HepG2 (cell line): ENCODE measurements around the gene POLH. TPM values are rescaled to one million over a fixed set of nuclear protein-coding genes. Genes with fewer than 3 reads are reported as not detected.

Experiments
- AKAP8 ChIP-seq: sonication (generic); formaldehyde crosslinking; IDR thresholded peaks from 2 replicates; pipeline ENCODE4 v1.5.1; 2020; ENCODE audit warnings: mild to moderate bottlenecking, missing genetic modification reagents
- EHMT2 ChIP-seq: fragments of 200-600 bp; sonication (generic); IDR thresholded peaks from 2 replicates; pipeline ENCODE4 v1.7.0; 2017; ENCODE audit warnings: antibody characterized with exemption, low read depth, low read length, borderline replicate concordance
- ELF3 ChIP-seq: IDR thresholded peaks from 2 replicates; pipeline ENCODE4 v1.6.1; 2016; ENCODE audit warnings: missing genetic modification reagents, missing compliant biosample characterization
- HNRNPH1 ChIP-seq: fragments of 200-400 bp; formaldehyde crosslinking; optimal IDR thresholded peaks from 2 replicates; pipeline ENCODE3; 2017; ENCODE audit warnings: mild to moderate bottlenecking, low read depth, low read length
- HNRNPUL1 ChIP-seq: fragments of 200-400 bp; formaldehyde crosslinking; IDR thresholded peaks from 2 replicates; pipeline ENCODE4 v1.6.1; 2017; ENCODE audit warnings: low read depth, mild to moderate bottlenecking, low read length, moderate library complexity
- HOXD1 ChIP-seq: sonication (generic); formaldehyde crosslinking; IDR thresholded peaks from 2 replicates; pipeline ENCODE4 v1.5.0; 2020; ENCODE audit warnings: missing genetic modification reagents
- NCOA2 ChIP-seq: sonication (generic); formaldehyde crosslinking; IDR thresholded peaks from 2 replicates; pipeline ENCODE4 v1.8.0; 2022; ENCODE audit warnings: inconsistent platforms
- NFE2L2 ChIP-seq: fragments of 150-350 bp; IDR thresholded peaks from 2 replicates; pipeline ENCODE4 v1.6.1; 2014; ENCODE audit warnings: low read length
- NFKBIZ ChIP-seq: IDR thresholded peaks from 2 replicates; pipeline ENCODE4 v1.6.1; 2018; ENCODE audit warnings: missing genetic modification reagents, missing compliant biosample characterization
- POLR2G ChIP-seq: fragments of 200-400 bp; formaldehyde crosslinking; IDR thresholded peaks from 2 replicates; pipeline ENCODE4 v1.6.1; 2018; ENCODE audit warnings: mild to moderate bottlenecking, low read depth, low read length, moderate library complexity
- RORA ChIP-seq: sonication (generic); formaldehyde crosslinking; IDR thresholded peaks from 2 replicates; pipeline ENCODE4 v1.5.0; 2020; ENCODE audit warnings: mild to moderate bottlenecking, missing genetic modification reagents, moderate library complexity
- SALL2 ChIP-seq: sonication (generic); formaldehyde crosslinking; IDR thresholded peaks from 2 replicates; pipeline ENCODE4 v1.8.1; 2023; ENCODE audit warnings: mild to moderate bottlenecking, missing genetic modification reagents, inconsistent platforms
- SOX5 ChIP-seq: IDR thresholded peaks from 2 replicates; pipeline ENCODE4 v1.6.1; 2016; ENCODE audit warnings: borderline replicate concordance
- TBX2 ChIP-seq: sonication (generic); formaldehyde crosslinking; IDR thresholded peaks from 2 replicates; pipeline ENCODE4 v1.5.0; 2020; ENCODE audit warnings: missing genetic modification reagents, mild to moderate bottlenecking, borderline replicate concordance
- TMF1 ChIP-seq: sonication (generic); formaldehyde crosslinking; IDR thresholded peaks from 2 replicates; pipeline ENCODE4 v1.8.1; 2022; ENCODE audit warnings: low read depth, missing genetic modification reagents
- TP53 ChIP-seq: sonication (generic); formaldehyde crosslinking; conservative IDR thresholded peaks from 2 replicates; pipeline ENCODE4 v1.4.0; 2020; ENCODE audit warnings: missing genetic modification reagents
- ZFP36L2 ChIP-seq: sonication (generic); formaldehyde crosslinking; IDR thresholded peaks from 2 replicates; pipeline ENCODE4 v1.4.0; 2020; ENCODE audit warnings: missing genetic modification reagents
- ZFYVE20 ChIP-seq: sonication (generic); formaldehyde crosslinking; IDR thresholded peaks from 2 replicates; pipeline ENCODE4 v1.8.0; 2023; ENCODE audit warnings: low read depth, mild to moderate bottlenecking, moderate library complexity, missing genetic modification reagents, borderline replicate concordance
- ZNF343 ChIP-seq: sonication (generic); formaldehyde crosslinking; IDR thresholded peaks from 2 replicates; pipeline ENCODE4 v1.4.0; 2020; ENCODE audit warnings: mild to moderate bottlenecking, missing genetic modification reagents
- ZNF557 ChIP-seq: sonication (generic); formaldehyde crosslinking; IDR thresholded peaks from 2 replicates; pipeline ENCODE4 v1.4.0; 2020; ENCODE audit warnings: missing genetic modification reagents
- ZSCAN9 ChIP-seq: IDR thresholded peaks from 2 replicates; pipeline ENCODE4 v1.6.1; 2016; ENCODE audit warnings: borderline replicate concordance
- polyA plus RNA-seq, 8 experiments: library from polyadenylated mRNA; depleted of rRNA in 3 of 8; stranded (reverse) in 7 of 8; unstranded in 1 of 8; fragments of >200 nt; fragmentation: Illumina TruSeq in 4 of 8; extraction: Trizol in 4 of 8; gene quantifications; 2 replicates each; pipeline versions ENCODE4 v1.2.1 to v1.2.3, GENCODE V29; 2011 to 2016; ENCODE audit warnings: low read depth in 4 of 8, missing spikeins in 1 of 8, mixed read lengths in 1 of 8; ENCODE audit not compliant: insufficient read depth in 1 of 8
- total RNA-seq, 5 experiments: library from RNA; depleted of rRNA; stranded (reverse); fragments of >200 nt; fragmentation: Illumina TruSeq; extraction: Trizol; gene quantifications; 2 replicates each; pipeline ENCODE4 v1.2.3, GENCODE V29; 2016; ENCODE audit warnings: low read depth in 1 of 5
- TF ChIP-seq, protein P1 (sequence below), 2 experiments: sonication (generic) in 1 of 2; formaldehyde crosslinking in 1 of 2; IDR thresholded peaks; 2 replicates each; pipeline versions ENCODE4 v1.5.1 to v1.6.1; 2011 to 2020; ENCODE audit warnings: borderline replicate concordance in 1 of 2, low read depth in 1 of 2, low read length in 1 of 2, mild to moderate bottlenecking in 1 of 2, missing genetic modification reagents in 1 of 2, moderate library complexity in 1 of 2
- TF ChIP-seq, protein P2 (sequence below): sonication (generic); formaldehyde crosslinking; IDR thresholded peaks from 2 replicates; pipeline ENCODE4 v1.4.0; 2020; ENCODE audit warnings: missing genetic modification reagents
- TF ChIP-seq, protein P3 (sequence below): sonication (generic); formaldehyde crosslinking; IDR thresholded peaks from 2 replicates; pipeline ENCODE4 v1.4.0; 2020; ENCODE audit warnings: missing genetic modification reagents
- TF ChIP-seq, protein P4 (sequence below): IDR thresholded peaks from 2 replicates; pipeline ENCODE4 v1.6.1; 2016; ENCODE audit warnings: low read depth, control low read depth

POLH gene
- total and polyA plus RNA-seq, 2 of the 13 experiments (the other 11 are each of a cell fraction or from before 2014, with no cell fraction given) = 11.6 to 25.0 TPM

DNA sequence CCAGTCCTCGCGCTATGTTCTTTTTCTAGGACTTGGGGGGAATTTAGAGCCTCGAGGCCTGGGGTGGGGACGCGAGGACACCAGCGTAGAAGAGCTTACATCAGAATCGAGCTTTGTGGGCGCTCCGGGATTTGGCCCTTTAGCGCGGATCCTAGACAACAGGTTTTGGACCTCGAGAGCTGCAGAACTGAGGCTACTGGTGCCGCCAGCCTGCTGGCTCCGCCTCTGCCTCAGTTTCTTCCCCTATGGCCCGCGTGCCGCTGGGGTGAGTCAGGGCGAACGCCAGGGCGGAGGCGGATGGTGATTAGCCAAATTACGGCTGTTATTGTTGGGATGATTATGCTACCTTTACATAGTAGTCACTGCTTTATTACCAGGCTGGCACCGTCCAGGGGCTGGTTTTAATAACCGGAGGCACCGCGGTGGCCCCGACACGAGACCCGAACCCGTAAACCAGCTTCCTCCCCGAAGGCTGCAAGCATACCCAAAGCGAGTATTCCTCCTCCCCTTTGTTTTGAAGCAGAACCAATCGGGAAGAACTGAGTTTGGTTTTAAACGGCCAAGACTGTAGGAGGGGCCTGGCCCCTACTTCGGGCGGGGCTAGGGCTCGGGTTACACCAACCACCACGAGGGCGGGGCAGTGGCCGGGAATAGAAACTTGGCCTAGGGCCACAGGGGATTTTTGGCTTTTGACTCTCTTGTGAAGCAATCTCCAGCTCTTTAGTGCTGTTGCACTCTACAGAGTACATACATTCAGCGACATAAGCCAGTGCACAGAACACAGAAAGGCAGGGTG lies 53.7 kb downstream of the POLH start (continued):
- TF ChIP-seq, protein P1, sequence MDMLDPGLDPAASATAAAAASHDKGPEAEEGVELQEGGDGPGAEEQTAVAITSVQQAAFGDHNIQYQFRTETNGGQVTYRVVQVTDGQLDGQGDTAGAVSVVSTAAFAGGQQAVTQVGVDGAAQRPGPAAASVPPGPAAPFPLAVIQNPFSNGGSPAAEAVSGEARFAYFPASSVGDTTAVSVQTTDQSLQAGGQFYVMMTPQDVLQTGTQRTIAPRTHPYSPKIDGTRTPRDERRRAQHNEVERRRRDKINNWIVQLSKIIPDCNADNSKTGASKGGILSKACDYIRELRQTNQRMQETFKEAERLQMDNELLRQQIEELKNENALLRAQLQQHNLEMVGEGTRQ (IDR thresholded peaks at IDR 0.05; ENCODE audit: low read depth, low read length) = no peak
- TF ChIP-seq, protein P1 (CRISPR knock-in tag; IDR thresholded peaks at IDR 0.05; ENCODE audit: borderline replicate concordance) = 0 out of 2 replicates have a peak, but pooled peaks have one; percentile 28
- no peak for TF ChIP-seq TMF1 (CRISPR knock-in tag)
- peak; percentile 90 for TF ChIP-seq POLR2G
- TF ChIP-seq AKAP8 = no peak
- no peak for TF ChIP-seq ZNF343 (CRISPR knock-in tag)
- peak; percentile 30; the same call in 1 of the 2 replicates for TF ChIP-seq NFKBIZ (CRISPR knock-in tag)
- TF ChIP-seq ELF3 = peak; percentile 52
- no peak; the same call in 1 of the 2 replicates for TF ChIP-seq ZNF557
- TF ChIP-seq ZSCAN9 (CRISPR knock-in tag) = peak; percentile 91
- TF ChIP-seq, protein P2, sequence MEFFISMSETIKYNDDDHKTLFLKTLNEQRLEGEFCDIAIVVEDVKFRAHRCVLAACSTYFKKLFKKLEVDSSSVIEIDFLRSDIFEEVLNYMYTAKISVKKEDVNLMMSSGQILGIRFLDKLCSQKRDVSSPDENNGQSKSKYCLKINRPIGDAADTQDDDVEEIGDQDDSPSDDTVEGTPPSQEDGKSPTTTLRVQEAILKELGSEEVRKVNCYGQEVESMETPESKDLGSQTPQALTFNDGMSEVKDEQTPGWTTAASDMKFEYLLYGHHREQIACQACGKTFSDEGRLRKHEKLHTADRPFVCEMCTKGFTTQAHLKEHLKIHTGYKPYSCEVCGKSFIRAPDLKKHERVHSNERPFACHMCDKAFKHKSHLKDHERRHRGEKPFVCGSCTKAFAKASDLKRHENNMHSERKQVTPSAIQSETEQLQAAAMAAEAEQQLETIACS = no peak; the same call in 1 of the 2 replicates
- TF ChIP-seq, protein P3, sequence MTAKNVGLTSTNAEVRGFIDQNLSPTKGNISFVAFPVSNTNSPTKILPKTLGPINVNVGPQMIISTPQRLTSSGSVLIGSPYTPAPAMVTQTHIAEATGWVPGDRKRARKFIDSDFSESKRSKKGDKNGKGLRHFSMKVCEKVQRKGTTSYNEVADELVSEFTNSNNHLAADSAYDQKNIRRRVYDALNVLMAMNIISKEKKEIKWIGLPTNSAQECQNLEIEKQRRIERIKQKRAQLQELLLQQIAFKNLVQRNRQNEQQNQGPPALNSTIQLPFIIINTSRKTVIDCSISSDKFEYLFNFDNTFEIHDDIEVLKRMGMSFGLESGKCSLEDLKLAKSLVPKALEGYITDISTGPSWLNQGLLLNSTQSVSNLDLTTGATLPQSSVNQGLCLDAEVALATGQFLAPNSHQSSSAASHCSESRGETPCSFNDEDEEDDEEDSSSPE (CRISPR knock-in tag) = 0 out of 2 replicates have a peak, but pooled peaks have one; percentile 34
- no peak for TF ChIP-seq RORA (CRISPR knock-in tag)
- TF ChIP-seq ZFYVE20 (CRISPR knock-in tag) = 0 out of 2 replicates have a peak, but pooled peaks have one; percentile 33
- TF ChIP-seq SALL2 (CRISPR knock-in tag) = peak; percentile 65
- peak; percentile 38; the same call in 1 of the 2 replicates for TF ChIP-seq HOXD1
- TF ChIP-seq EHMT2 = no peak
- peak; percentile 68 for TF ChIP-seq TBX2 (CRISPR knock-in tag)
- TF ChIP-seq SOX5 = peak; percentile 45
- TF ChIP-seq, protein P4, sequence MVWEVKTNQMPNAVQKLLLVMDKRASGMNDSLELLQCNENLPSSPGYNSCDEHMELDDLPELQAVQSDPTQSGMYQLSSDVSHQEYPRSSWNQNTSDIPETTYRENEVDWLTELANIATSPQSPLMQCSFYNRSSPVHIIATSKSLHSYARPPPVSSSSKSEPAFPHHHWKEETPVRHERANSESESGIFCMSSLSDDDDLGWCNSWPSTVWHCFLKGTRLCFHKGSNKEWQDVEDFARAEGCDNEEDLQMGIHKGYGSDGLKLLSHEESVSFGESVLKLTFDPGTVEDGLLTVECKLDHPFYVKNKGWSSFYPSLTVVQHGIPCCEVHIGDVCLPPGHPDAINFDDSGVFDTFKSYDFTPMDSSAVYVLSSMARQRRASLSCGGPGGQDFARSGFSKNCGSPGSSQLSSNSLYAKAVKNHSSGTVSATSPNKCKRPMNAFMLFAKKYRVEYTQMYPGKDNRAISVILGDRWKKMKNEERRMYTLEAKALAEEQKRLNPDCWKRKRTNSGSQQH (CRISPR knock-in tag) = 0 out of 2 replicates have a peak, but pooled peaks have one; percentile 28
- no peak; the same call in 1 of the 2 replicates for TF ChIP-seq NCOA2 (CRISPR knock-in tag)
- TF ChIP-seq HNRNPUL1 = no peak
- TF ChIP-seq NFE2L2 = no peak
- TF ChIP-seq ZFP36L2 (CRISPR knock-in tag) = 0 out of 2 replicates have a peak, but pooled peaks have one; percentile 36
- peak; percentile 74 for TF ChIP-seq TP53 (CRISPR knock-in tag)
- no peak for TF ChIP-seq HNRNPH1
